ENCODE data around the gene BORCS5.

The BORCS5 gene

DNA sequence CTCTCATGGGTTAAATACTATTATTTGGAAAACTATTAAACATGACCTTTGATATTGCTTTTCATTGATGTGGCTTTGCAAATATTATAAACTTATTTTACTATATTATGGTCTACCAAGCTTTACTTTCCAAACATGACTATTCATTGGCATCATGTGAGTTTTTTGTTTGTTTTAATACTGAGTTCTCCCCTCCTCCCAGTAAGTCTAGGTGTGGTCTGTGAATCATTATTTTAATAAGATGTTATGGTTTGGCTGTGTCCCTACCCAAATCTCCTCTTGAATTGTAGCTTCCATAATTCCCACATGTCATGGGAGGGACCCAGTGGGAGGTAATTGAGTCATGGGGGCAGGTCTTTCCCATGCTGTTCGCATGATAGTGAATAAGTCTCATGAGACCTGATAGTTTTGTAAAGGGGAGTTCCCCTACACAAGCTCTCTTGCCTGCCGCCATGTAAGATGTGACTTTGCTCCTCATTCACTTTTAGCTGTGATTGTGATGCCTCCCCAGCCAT is 80.0 kb downstream of the BORCS5 start:
- H3K4me1 ChIP-seq (ENCODE audit: control insufficient read depth, low read length) = no peaks in the 10 kb centered on the region
- no peaks in the 10 kb centered on the region for H3K79me2 ChIP-seq (ENCODE audit: control insufficient read depth, low read length)
- no peaks in the 10 kb centered on the region for H3K27me3 ChIP-seq (ENCODE audit: control insufficient read depth, low read length)

DNA sequence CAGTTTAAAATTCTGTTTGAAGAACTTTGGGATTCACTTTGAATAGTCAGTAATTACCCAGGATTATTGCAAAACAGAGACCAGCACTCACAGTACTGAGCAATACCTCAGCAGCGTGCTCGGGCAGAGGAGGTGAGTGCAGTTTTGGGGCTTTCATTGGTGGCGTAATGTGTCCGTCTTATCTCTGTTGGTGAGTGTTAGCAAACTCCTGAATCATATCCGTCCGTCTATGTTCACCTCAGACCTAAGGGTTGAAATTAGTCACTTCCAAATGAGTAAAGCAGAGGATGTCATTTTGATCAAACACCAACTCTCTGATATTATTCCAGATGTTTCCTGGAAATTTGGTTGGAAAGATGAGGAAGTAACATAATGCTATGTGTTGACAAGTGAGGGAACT is 82.8 kb downstream of the BORCS5 start:
- Histone ChIP-seq H3K9me3 (ENCODE audit: control insufficient read depth, insufficient read depth, low read length) (no peaks in the 10 kb centered on the region), H3K36me3 (ENCODE audit: control insufficient read depth, low read length) (no peaks in the 10 kb centered on the region; the same call in 1 of the 2 replicates), H3K4me3 (ENCODE audit: low read length) (no peak overlapping the region), H3F3A (ENCODE audit: control insufficient read depth, insufficient read depth) (no peaks in the 10 kb centered on the region), H3K4me2 (ENCODE audit: low read length) (no peak overlapping the region), H3K4me1 (ENCODE audit: control insufficient read depth, low read length) (no peaks in the 10 kb centered on the region), H4K20me1 (ENCODE audit: control insufficient read depth, insufficient read depth, low read depth, low read length) (0 out of 2 replicates have a peak, but pooled peaks cover 3% of the 10 kb centered on the region), H3K79me2 (ENCODE audit: control insufficient read depth, low read length) (no peaks in the 10 kb centered on the region), H3K9me2 (replicated peaks; ENCODE audit: control insufficient read depth, low read length) (no peaks in the 10 kb centered on the region), H3K27me3 (ENCODE audit: control insufficient read depth, low read length) (no peaks in the 10 kb centered on the region), H3K27ac (ENCODE audit: low read depth, low read length) (no peak overlapping the region)
- no peak for TF ChIP-seq CTCF (IDR thresholded peaks at IDR 0.05; ENCODE audit: low read depth, low read length, poor library complexity, severe bottlenecking)
- no peak for TF ChIP-seq EZH2phosphoT487 (IDR thresholded peaks at IDR 0.05; ENCODE audit: borderline replicate concordance, low read length)

More for the DNA sequence above, 80.0 kb downstream of the BORCS5 start:
- no peak for TF ChIP-seq EZH2phosphoT487 (IDR thresholded peaks at IDR 0.05; ENCODE audit: borderline replicate concordance, low read length)
- no peak for TF ChIP-seq CTCF (IDR thresholded peaks at IDR 0.05; ENCODE audit: low read depth, low read length, poor library complexity, severe bottlenecking)
- Histone ChIP-seq H3K9me3 (ENCODE audit: control insufficient read depth, insufficient read depth, low read length) (no peaks in the 10 kb centered on the region), H3K36me3 (ENCODE audit: control insufficient read depth, low read length) (no peaks in the 10 kb centered on the region; the same call in 1 of the 2 replicates), H3K4me3 (ENCODE audit: low read length) (no peak overlapping the region), H3K27ac (ENCODE audit: low read depth, low read length) (no peak overlapping the region), H3F3A (ENCODE audit: control insufficient read depth, insufficient read depth) (no peaks in the 10 kb centered on the region), H3K9me2 (replicated peaks; ENCODE audit: control insufficient read depth, low read length) (no peaks in the 10 kb centered on the region), H3K4me2 (ENCODE audit: low read length) (no peak overlapping the region), H4K20me1 (ENCODE audit: control insufficient read depth, insufficient read depth, low read depth, low read length) (0 out of 2 replicates have a peak, but pooled peaks cover 3% of the 10 kb centered on the region)

- Histone ChIP-seq H3K4me1 (ENCODE audit: control insufficient read depth, low read length) (no peaks in the 10 kb centered on the region), H3K79me2 (ENCODE audit: control insufficient read depth, low read length) (no peaks in the 10 kb centered on the region), H3K9me3 (ENCODE audit: control insufficient read depth, insufficient read depth, low read length) (no peaks in the 10 kb centered on the region), H3K4me2 (ENCODE audit: low read length) (no peak overlapping the region), H3K4me3 (ENCODE audit: low read length) (no peak overlapping the region), H3K36me3 (ENCODE audit: control insufficient read depth, low read length) (no peaks in the 10 kb centered on the region; the same call in 1 of the 2 replicates), H3F3A (ENCODE audit: control insufficient read depth, insufficient read depth) (no peaks in the 10 kb centered on the region), H3K9me2 (replicated peaks; ENCODE audit: control insufficient read depth, low read length) (no peaks in the 10 kb centered on the region), H4K20me1 (ENCODE audit: control insufficient read depth, insufficient read depth, low read depth, low read length) (no peaks in the 10 kb centered on the region), H3K27ac (ENCODE audit: low read depth, low read length) (no peak overlapping the region), H3K27me3 (ENCODE audit: control insufficient read depth, low read length) (no peaks in the 10 kb centered on the region)
- TF ChIP-seq EZH2phosphoT487 (IDR thresholded peaks at IDR 0.05; ENCODE audit: borderline replicate concordance, low read length) (no peak), CTCF (IDR thresholded peaks at IDR 0.05; ENCODE audit: low read depth, low read length, poor library complexity, severe bottlenecking) (no peak)
Observed at GRCh38 chr12:12440784-12441428, 84.0 kb downstream of the BORCS5 start.
